Stomach smooth muscle (tissue), 2 donors: Measurements from ENCODE around the gene CDON.
"Not testable (repeated sequence)": the region's sequence is repeated elsewhere in the genome, so short reads cannot be mapped to it uniquely, and the experiment has no call there.

Experiments
- H3K27ac ChIP-seq: one replicate; pipeline ENCODE4 v1.7.0; 2013; ENCODE audit warnings: mild to moderate bottlenecking, low read length, inconsistent platforms
- H3K27me3 ChIP-seq, 2 donors: one replicate each; pipeline ENCODE4 v1.7.0; 2013; ENCODE audit warnings: low read length in 2 of 2; ENCODE audit not compliant: insufficient read depth in 2 of 2, control insufficient read depth in 1 of 2
- H3K36me3 ChIP-seq, 2 donors: one replicate each; pipeline ENCODE4 v1.7.0; 2013; ENCODE audit warnings: low read length in 2 of 2; ENCODE audit not compliant: control insufficient read depth in 2 of 2, insufficient read depth in 2 of 2
- H3K4me1 ChIP-seq: one replicate; pipeline ENCODE4 v1.7.0; 2013; ENCODE audit warnings: low read length; ENCODE audit not compliant: control insufficient read depth, insufficient read depth
- H3K4me3 ChIP-seq, 2 donors: one replicate each; pipeline ENCODE4 v1.7.0; 2013; ENCODE audit warnings: low read length in 2 of 2
- H3K9ac ChIP-seq, 2 donors: one replicate each; pipeline ENCODE4 v1.7.0; 2013; ENCODE audit warnings: low read length in 2 of 2, mild to moderate bottlenecking in 1 of 2
- H3K9me3 ChIP-seq, 2 donors: one replicate each; pipeline ENCODE4 v1.7.0; 2013; ENCODE audit warnings: low read length in 2 of 2; ENCODE audit not compliant: control insufficient read depth in 2 of 2
- donor health status: healthy.
- donor health status: Pancreatic carcinoma.

The CDON gene

GRCh38 chr11:125994509-125994908 is 68.2 kb downstream of the CDON start:
- no peaks in the 10 kb centered on the region for H3K4me1 ChIP-seq

GRCh38 chr11:125992893-125993292 is 69.8 kb downstream of the CDON start:
- Histone ChIP-seq H3K27ac (no peak overlapping the region), H3K36me3 (peaks cover 28 to 40% of the 10 kb centered on the region in 2 donors)

More at GRCh38 chr11:125994509-125994908, 68.2 kb downstream of the CDON start:
- H3K27ac ChIP-seq: no peak overlapping the region
- peaks cover 38 to 42% of the 10 kb centered on the region in 2 donors for H3K36me3 ChIP-seq
- no peaks in the 10 kb centered on the region for H3K27me3 ChIP-seq
- no peaks in the 10 kb centered on the region for H3K9me3 ChIP-seq
- no peak overlapping the region for H3K9ac ChIP-seq
- no peak overlapping the region for H3K4me3 ChIP-seq

GRCh38 chr11:125990244-125990643 is 72.4 kb downstream of the CDON start:
- Histone ChIP-seq H3K27ac (no peak overlapping the region), H3K9ac (no peak overlapping the region), H3K9me3 (no peaks in the 10 kb centered on the region), H3K36me3 (peaks cover 21 to 28% of the 10 kb centered on the region in 2 donors), H3K4me1 (no peaks in the 10 kb centered on the region), H3K4me3 (no peak overlapping the region), H3K27me3 (no peaks in the 10 kb centered on the region)

More at GRCh38 chr11:125992893-125993292, 69.8 kb downstream of the CDON start:
- Histone ChIP-seq H3K9ac (no peak overlapping the region), H3K27me3 (no peaks in the 10 kb centered on the region), H3K4me1 (no peaks in the 10 kb centered on the region), H3K9me3 (no peaks in the 10 kb centered on the region), H3K4me3 (no peak overlapping the region)

DNA sequence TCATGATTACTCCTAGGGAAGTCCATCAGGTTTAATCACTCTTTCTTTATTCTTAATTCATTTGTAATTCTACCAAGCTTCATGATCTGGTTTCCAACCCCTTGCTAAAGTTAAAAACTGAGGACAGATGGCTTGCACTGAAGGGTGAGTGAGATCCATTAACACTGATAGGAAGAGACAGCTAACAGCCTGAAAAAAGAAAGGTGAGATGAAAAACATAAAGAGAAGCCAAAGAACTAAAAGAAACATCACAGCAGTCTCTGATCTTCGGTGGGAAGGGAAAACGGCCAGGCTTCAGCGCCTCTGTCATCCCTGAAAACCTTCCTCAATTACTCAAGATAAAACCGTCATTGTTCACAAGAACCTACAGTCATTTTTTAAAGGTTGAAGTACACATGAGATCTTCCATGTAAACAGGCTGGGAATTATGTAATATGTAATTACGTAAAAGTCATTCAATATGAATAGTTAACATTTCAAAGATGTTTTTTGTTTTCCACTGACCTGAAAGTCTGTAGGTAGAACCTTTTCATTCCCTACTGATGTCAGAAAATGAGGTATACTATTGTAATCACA is 75.5 kb downstream of the CDON start:
- Histone ChIP-seq H3K4me1 (no peaks in the 10 kb centered on the region), H3K27ac (no peak overlapping the region), H3K9ac (no peak overlapping the region), H3K4me3 (no peak overlapping the region), H3K27me3 (no peaks in the 10 kb centered on the region), H3K36me3 (peaks cover 15 to 29% of the 10 kb centered on the region in 2 donors), H3K9me3 (no peaks in the 10 kb centered on the region)

GRCh38 chr11:125985956-125986355 is 76.7 kb downstream of the CDON start:
- not testable (repeated sequence) for H3K9me3 ChIP-seq, H3K4me1 ChIP-seq, H3K27ac ChIP-seq, H3K27me3 ChIP-seq, H3K4me3 ChIP-seq, H3K9ac ChIP-seq
- H3K36me3 ChIP-seq: peaks cover 19 to 32% of the 10 kb centered on the region in 2 donors

- H3K4me3 ChIP-seq: no peak overlapping the region
- H3K27me3 ChIP-seq: no peaks in the 10 kb centered on the region
- H3K9me3 ChIP-seq: no peaks in the 10 kb centered on the region
- H3K4me1 ChIP-seq: no peaks in the 10 kb centered on the region
- H3K27ac ChIP-seq: no peak overlapping the region
- peaks cover 22 to 26% of the 10 kb centered on the region in 2 donors for H3K36me3 ChIP-seq
- H3K9ac ChIP-seq: no peak overlapping the region
Measured at GRCh38 chr11:125982348-125982730, 80.3 kb downstream of the CDON start.

DNA sequence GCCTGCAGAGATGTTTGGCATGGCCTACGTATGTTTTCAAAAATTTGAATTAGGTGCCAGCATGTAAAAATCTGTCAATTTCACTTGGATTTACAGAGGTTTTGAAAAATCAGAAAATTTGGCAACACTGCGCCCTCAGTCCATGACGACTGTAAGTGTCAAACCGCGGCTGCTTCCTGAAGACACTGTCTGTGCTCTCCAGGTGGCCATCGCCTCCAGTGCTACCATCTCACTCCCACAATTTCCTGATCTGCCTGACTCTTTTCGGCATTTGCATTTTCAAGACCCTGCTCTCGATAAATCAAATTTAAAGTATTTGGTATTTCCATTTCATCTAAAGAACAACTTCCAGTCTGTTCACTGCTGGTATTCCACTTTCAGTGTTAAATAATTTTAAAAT is 82.2 kb downstream of the CDON start:
- no peak overlapping the region for H3K27ac ChIP-seq
- no peak overlapping the region for H3K4me3 ChIP-seq
- H3K9me3 ChIP-seq: no peaks in the 10 kb centered on the region
- no peaks in the 10 kb centered on the region for H3K4me1 ChIP-seq
- no peaks in the 10 kb centered on the region for H3K27me3 ChIP-seq
- no peak overlapping the region for H3K9ac ChIP-seq
- H3K36me3 ChIP-seq: peaks cover 19 to 29% of the 10 kb centered on the region in 2 donors

DNA sequence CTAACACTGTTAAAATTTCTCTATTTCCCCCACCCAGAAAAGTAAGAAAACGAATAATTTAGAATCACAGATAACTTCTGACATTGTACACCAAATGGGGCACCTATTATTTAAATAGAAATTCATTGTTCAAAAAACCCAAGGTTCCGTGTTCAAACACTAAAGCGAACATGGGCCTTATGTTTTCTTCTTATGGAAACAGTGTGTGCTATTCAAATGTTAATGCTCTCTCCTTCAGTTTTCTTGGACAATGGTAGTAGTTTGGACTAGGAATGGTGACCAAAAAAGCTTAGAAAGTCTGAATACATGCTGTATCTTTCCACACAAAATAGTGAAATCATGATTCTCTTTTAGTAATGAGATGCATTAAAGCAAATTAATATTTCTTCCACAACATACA is 83.2 kb downstream of the CDON start:
- Histone ChIP-seq H3K27ac (no peak overlapping the region), H3K9ac (no peak overlapping the region), H3K9me3 (no peaks in the 10 kb centered on the region), H3K4me3 (no peak overlapping the region), H3K4me1 (no peaks in the 10 kb centered on the region), H3K27me3 (no peaks in the 10 kb centered on the region), H3K36me3 (peaks cover 20 to 29% of the 10 kb centered on the region in 2 donors)

DNA sequence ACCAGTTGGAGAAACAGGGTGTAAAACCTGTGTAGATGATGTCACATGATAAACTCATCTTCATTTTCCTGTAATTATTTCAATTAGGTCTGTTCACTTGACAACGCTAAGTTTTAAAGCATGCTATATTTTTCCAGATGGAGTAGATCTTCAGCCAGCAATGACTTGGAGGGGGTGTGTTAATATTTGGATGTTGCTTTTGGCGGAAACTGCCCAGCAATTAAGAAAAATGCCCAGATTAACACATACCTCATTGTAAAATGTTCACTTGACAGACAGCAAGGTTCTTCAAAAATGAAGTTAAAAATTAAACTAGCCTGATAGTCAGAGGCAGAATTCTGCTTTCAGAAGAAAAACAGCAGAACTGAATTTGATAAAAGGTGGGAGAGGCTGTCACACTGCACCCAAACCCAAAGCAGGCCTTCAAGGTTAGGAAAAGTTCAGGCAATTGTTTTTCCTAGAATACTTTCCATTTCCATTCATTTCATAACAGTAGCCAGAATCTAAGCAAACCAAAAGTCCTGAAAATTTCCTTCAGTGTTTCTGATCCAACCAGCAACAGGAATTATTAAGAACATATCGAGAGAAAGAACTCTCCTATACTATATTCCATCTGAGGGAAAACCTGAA is 83.8 kb downstream of the CDON start:
- no peaks in the 10 kb centered on the region for H3K9me3 ChIP-seq
- H3K27ac ChIP-seq: no peak overlapping the region
- H3K4me3 ChIP-seq: no peak overlapping the region
- no peaks in the 10 kb centered on the region for H3K27me3 ChIP-seq
- H3K4me1 ChIP-seq: no peaks in the 10 kb centered on the region
- H3K9ac ChIP-seq: no peak overlapping the region
- H3K36me3 ChIP-seq: peaks cover 18 to 25% of the 10 kb centered on the region in 2 donors

- Histone ChIP-seq H3K9me3 (no peaks in the 10 kb centered on the region), H3K36me3 (peaks cover 14 to 19% of the 10 kb centered on the region in 2 donors), H3K27me3 (no peaks in the 10 kb centered on the region), H3K4me1 (no peaks in the 10 kb centered on the region), H3K9ac (no peak overlapping the region), H3K4me3 (no peak overlapping the region), H3K27ac (no peak overlapping the region)
Measured at GRCh38 chr11:125978181-125978716, 84.4 kb downstream of the CDON start.

DNA sequence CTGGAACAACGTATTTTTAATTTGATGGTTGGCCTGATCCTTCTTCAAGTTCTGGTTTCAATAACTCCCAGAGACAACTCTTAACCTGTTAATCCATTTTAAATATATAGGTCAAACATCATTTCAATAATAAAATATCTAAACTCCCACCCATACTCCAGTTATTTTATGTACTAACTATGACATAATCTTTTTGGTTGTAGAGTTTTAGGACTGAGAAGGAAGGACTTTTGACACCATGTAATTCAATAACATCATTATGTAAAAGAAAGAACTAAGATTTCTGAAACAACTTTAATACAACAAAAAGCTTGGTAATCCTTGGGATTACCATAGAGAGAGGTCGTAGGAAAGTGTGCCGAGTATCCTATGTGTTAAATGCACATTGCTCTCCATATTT is 85.3 kb downstream of the CDON start:
- Histone ChIP-seq H3K36me3 (peaks cover 9 to 10% of the 10 kb centered on the region in 2 donors), H3K4me3 (no peak overlapping the region), H3K9ac (no peak overlapping the region), H3K9me3 (no peaks in the 10 kb centered on the region), H3K27me3 (no peaks in the 10 kb centered on the region), H3K27ac (no peak overlapping the region), H3K4me1 (no peaks in the 10 kb centered on the region)
